ENCODE data around the gene ITFG1.
A peak's percentile ranks its signal among the peaks of the same experiment; 100 is the strongest.
"Not testable (repeated sequence)": the region's sequence is repeated elsewhere in the genome, so short reads cannot be mapped to it uniquely, and the experiment has no call there.

ITFG1 gene

DNA sequence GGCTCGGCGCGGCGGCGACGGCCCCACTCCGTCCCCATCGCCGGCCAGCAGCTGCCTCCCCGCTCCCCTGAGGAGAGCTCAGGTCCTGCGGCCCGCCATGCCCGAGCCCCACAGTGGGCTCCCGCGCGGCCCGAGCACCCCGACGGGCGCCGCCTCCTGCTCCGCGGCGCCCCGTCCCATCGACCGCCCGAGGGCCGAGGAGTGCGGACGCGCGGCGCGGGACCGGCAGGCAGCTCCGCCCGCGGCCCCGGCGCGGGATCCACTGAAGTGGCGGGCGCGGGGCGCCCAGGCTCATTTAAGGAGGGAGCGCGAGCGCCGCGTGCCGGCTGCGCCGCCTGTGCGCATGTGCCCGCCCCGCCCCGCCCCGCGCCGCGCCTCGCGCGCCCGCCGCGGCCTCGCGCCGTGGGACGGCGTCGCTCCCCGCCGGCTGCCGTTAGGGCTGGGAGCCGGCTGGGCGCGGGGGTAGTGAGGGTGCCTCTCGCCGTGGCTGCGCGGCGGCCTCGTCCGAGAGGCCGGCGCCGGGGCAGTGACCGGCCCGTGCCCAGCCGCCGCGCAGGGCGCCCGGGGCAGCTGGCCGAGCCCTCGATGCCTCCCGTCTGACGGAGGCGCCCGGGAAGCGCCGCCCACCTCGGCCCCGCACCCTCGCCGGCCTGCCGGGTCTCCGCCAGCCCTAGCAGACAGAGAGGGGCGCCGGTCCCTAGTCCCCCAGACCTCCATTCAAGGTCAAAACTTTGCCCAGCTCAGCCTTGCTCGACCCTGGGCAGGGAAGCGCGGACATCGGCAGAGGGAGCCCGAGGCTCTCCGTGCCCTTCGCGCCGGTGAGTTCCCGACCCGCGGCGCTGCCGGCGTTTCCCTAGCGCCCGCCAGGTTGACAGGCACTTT lies 316.9 kb downstream of the ITFG1 start, which contains the start of gene NETO2:
Gene NETO2, minus strand, starts transcription at position 269 of the 882 bp plus-strand sequence. CDS start 333 bp downstream, outside the sequence.
- H3K36me3 ChIP-seq (ENCODE audit: insufficient read depth, low read length), result no peaks in the 10 kb centered on the region
- H3K27me3 ChIP-seq (ENCODE audit: insufficient read depth, low read length), result peaks cover 36% of the 10 kb centered on the region
- peak within 1 kb of the TSS; percentile 85 for H3K4me3 ChIP-seq (ENCODE audit: low read length)
- peaks cover 22% of the 10 kb centered on the region for H3K4me1 ChIP-seq (ENCODE audit: insufficient read depth, low read length)
- no peak within 1 kb of the TSS for H3K27ac ChIP-seq (ENCODE audit: low read depth, low read length)
- H3K9me3 ChIP-seq (ENCODE audit: insufficient read depth, low read depth, low read length), result no peaks in the 10 kb centered on the region
- peak within 1 kb of the TSS; percentile 93 for H3K9ac ChIP-seq (ENCODE audit: low read depth, low read length)
- under 1% methylated on average over 130 of the region's 130 CpGs for WGBS

- no peak overlapping the region for H3K27ac ChIP-seq (ENCODE audit: low read depth, low read length)
- no peaks in the 10 kb centered on the region for H3K9me3 ChIP-seq (ENCODE audit: insufficient read depth, low read depth, low read length)
- no peaks in the 10 kb centered on the region for H3K36me3 ChIP-seq (ENCODE audit: insufficient read depth, low read length)
- H3K27me3 ChIP-seq (ENCODE audit: insufficient read depth, low read length), result peaks cover 36% of the 10 kb centered on the region
- WGBS, result under 1% methylated on average over 111 of the region's 111 CpGs
- peaks cover 22% of the 10 kb centered on the region for H3K4me1 ChIP-seq (ENCODE audit: insufficient read depth, low read length)
- peak overlapping the region; percentile 85 for H3K4me3 ChIP-seq (ENCODE audit: low read length)
- H3K9ac ChIP-seq (ENCODE audit: low read depth, low read length), result peak overlapping the region; percentile 93
Measured at GRCh38 chr16:47142821-47143676, 317.8 kb downstream of the ITFG1 start.

GRCh38 chr16:47142486-47142820 lies 318.4 kb downstream of the ITFG1 start:
- Histone ChIP-seq H3K27ac (ENCODE audit: low read depth, low read length) (no peak overlapping the region), H3K9me3 (ENCODE audit: insufficient read depth, low read depth, low read length) (no peaks in the 10 kb centered on the region), H3K36me3 (ENCODE audit: insufficient read depth, low read length) (no peaks in the 10 kb centered on the region), H3K27me3 (ENCODE audit: insufficient read depth, low read length) (peaks cover 36% of the 10 kb centered on the region), H3K4me3 (ENCODE audit: low read length) (peak overlapping the region; percentile 85), H3K4me1 (ENCODE audit: insufficient read depth, low read length) (peaks cover 22% of the 10 kb centered on the region), H3K9ac (ENCODE audit: low read depth, low read length) (peak overlapping the region; percentile 93)
- 3% methylated on average over 5 of the region's 8 CpGs for WGBS

GRCh38 chr16:47141773-47142485 lies 318.9 kb downstream of the ITFG1 start:
- H3K9me3 ChIP-seq (ENCODE audit: insufficient read depth, low read depth, low read length), result no peaks in the 10 kb centered on the region
- peaks cover 36% of the 10 kb centered on the region for H3K27me3 ChIP-seq (ENCODE audit: insufficient read depth, low read length)
- H3K9ac ChIP-seq (ENCODE audit: low read depth, low read length), result no peak overlapping the region
- H3K4me3 ChIP-seq (ENCODE audit: low read length), result peak overlapping the region; percentile 85
- H3K27ac ChIP-seq (ENCODE audit: low read depth, low read length), result no peak overlapping the region
- H3K36me3 ChIP-seq (ENCODE audit: insufficient read depth, low read length), result no peaks in the 10 kb centered on the region
- WGBS, result 5% methylated on average over 24 of the region's 26 CpGs
- H3K4me1 ChIP-seq (ENCODE audit: insufficient read depth, low read length), result peaks cover 22% of the 10 kb centered on the region

DNA sequence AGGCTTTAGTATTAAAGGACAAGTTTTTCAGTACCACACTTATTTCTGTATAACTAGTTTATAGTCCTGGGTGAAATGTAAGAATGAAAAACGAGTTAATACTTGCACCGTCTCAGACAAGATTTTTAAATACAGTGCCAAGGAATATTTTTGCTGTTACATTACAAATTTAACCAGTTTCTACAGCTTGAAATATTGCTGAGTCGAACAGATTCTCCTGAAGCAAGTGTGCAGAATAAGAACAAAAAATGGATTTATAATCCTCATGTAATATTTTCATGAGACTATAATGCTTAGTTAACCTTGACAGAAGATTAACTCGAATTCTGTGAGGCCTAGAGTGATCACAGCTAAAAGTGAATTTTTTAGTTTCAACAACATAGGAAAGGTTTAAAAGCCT lies 320.2 kb downstream of the ITFG1 start:
- H3K4me3 ChIP-seq (ENCODE audit: low read length), result no peak overlapping the region
- no peaks in the 10 kb centered on the region for H3K9me3 ChIP-seq (ENCODE audit: insufficient read depth, low read depth, low read length)
- H3K36me3 ChIP-seq (ENCODE audit: insufficient read depth, low read length), result no peaks in the 10 kb centered on the region
- H3K27ac ChIP-seq (ENCODE audit: low read depth, low read length), result no peak overlapping the region
- H3K27me3 ChIP-seq (ENCODE audit: insufficient read depth, low read length), result peaks cover 30% of the 10 kb centered on the region
- no peak overlapping the region for H3K9ac ChIP-seq (ENCODE audit: low read depth, low read length)
- WGBS, result 87% methylated on average over 3 of the region's 4 CpGs
- H3K4me1 ChIP-seq (ENCODE audit: insufficient read depth, low read length), result peaks cover 22% of the 10 kb centered on the region

GRCh38 chr16:47139561-47140185 lies 321.2 kb downstream of the ITFG1 start:
- Histone ChIP-seq H3K36me3 (ENCODE audit: insufficient read depth, low read length) (no peaks in the 10 kb centered on the region), H3K27ac (ENCODE audit: low read depth, low read length) (no peak overlapping the region), H3K9ac (ENCODE audit: low read depth, low read length) (no peak overlapping the region), H3K9me3 (ENCODE audit: insufficient read depth, low read depth, low read length) (no peaks in the 10 kb centered on the region), H3K27me3 (ENCODE audit: insufficient read depth, low read length) (peaks cover 20% of the 10 kb centered on the region), H3K4me3 (ENCODE audit: low read length) (no peak overlapping the region), H3K4me1 (ENCODE audit: insufficient read depth, low read length) (peaks cover 22% of the 10 kb centered on the region)
- 71% methylated on average over 3 of the region's 3 CpGs for WGBS

DNA sequence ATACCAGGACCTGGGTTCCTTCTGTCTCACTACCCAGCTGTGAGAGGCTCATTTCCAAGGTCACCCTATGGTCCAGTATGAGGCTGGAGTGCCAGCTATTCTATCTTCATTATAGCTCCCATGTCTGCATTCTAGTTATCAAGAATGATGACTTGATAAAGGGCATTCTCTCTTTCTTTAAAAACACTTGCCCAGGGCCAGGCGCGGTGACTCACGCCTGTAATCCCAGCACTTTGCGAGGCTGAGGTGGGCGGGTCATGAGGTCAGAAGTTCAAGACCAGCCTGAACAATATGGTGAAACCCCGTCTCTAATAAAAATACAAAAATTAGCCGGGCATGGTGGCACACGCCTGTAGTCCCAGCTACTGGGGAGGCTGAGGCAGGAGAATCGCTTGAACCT lies 322.9 kb downstream of the ITFG1 start:
- not testable (repeated sequence) for H3K36me3 ChIP-seq (ENCODE audit: insufficient read depth, low read length); H3K9me3 ChIP-seq (ENCODE audit: insufficient read depth, low read depth, low read length); H3K4me3 ChIP-seq (ENCODE audit: low read length); H3K27ac ChIP-seq (ENCODE audit: low read depth, low read length); H3K9ac ChIP-seq (ENCODE audit: low read depth, low read length)
- peaks cover 12% of the 10 kb centered on the region for H3K27me3 ChIP-seq (ENCODE audit: insufficient read depth, low read length)
- WGBS, result 92% methylated on average over 9 of the region's 9 CpGs
- peaks cover 22% of the 10 kb centered on the region for H3K4me1 ChIP-seq (ENCODE audit: insufficient read depth, low read length)

GRCh38 chr16:47136099-47136842 lies 324.6 kb downstream of the ITFG1 start:
- no peak overlapping the region for H3K9ac ChIP-seq (ENCODE audit: low read depth, low read length)
- peaks cover 15% of the 10 kb centered on the region for H3K4me1 ChIP-seq (ENCODE audit: insufficient read depth, low read length)
- H3K9me3 ChIP-seq (ENCODE audit: insufficient read depth, low read depth, low read length), result no peaks in the 10 kb centered on the region
- H3K27ac ChIP-seq (ENCODE audit: low read depth, low read length), result no peak overlapping the region
- 96% methylated on average over 7 of the region's 8 CpGs for WGBS
- H3K27me3 ChIP-seq (ENCODE audit: insufficient read depth, low read length), result no peaks in the 10 kb centered on the region
- no peaks in the 10 kb centered on the region for H3K36me3 ChIP-seq (ENCODE audit: insufficient read depth, low read length)
- H3K4me3 ChIP-seq (ENCODE audit: low read length), result no peak overlapping the region

- 99% methylated on average over 4 of the region's 4 CpGs for WGBS
- Histone ChIP-seq H3K9ac (ENCODE audit: low read depth, low read length) (no peak overlapping the region), H3K27ac (ENCODE audit: low read depth, low read length) (no peak overlapping the region)
Measured at GRCh38 chr16:47134550-47134949, 326.3 kb downstream of the ITFG1 start.

GRCh38 chr16:47132308-47132707 lies 328.6 kb downstream of the ITFG1 start:
- Histone ChIP-seq H3K9me3 (ENCODE audit: insufficient read depth, low read depth, low read length) (no peaks in the 10 kb centered on the region), H3K27me3 (ENCODE audit: insufficient read depth, low read length) (no peaks in the 10 kb centered on the region), H3K9ac (ENCODE audit: low read depth, low read length) (no peak overlapping the region), H3K27ac (ENCODE audit: low read depth, low read length) (no peak overlapping the region), H3K36me3 (ENCODE audit: insufficient read depth, low read length) (peaks cover 7% of the 10 kb centered on the region; the same call in 1 of the 2 replicates), H3K4me3 (ENCODE audit: low read length) (no peak overlapping the region), H3K4me1 (ENCODE audit: insufficient read depth, low read length) (peaks cover 11% of the 10 kb centered on the region)

More at GRCh38 chr16:47134550-47134949, 326.3 kb downstream of the ITFG1 start:
- Histone ChIP-seq H3K4me1 (ENCODE audit: insufficient read depth, low read length) (peaks cover 12% of the 10 kb centered on the region), H3K9me3 (ENCODE audit: insufficient read depth, low read depth, low read length) (no peaks in the 10 kb centered on the region), H3K27me3 (ENCODE audit: insufficient read depth, low read length) (no peaks in the 10 kb centered on the region), H3K4me3 (ENCODE audit: low read length) (no peak overlapping the region), H3K36me3 (ENCODE audit: insufficient read depth, low read length) (no peaks in the 10 kb centered on the region)

All from HUES64 (cell line).